CD4-positive, alpha-beta T cell treated with Interferon alpha-2 for 1 hour (primary cell): ENCODE data around the gene SLC15A4.

Experiments used
- DNase-seq, 2 donors: peaks; one replicate each; pipeline ENCODE4 v3.0.0-alpha.2; 2020 to 2022

The SLC15A4 gene

DNA sequence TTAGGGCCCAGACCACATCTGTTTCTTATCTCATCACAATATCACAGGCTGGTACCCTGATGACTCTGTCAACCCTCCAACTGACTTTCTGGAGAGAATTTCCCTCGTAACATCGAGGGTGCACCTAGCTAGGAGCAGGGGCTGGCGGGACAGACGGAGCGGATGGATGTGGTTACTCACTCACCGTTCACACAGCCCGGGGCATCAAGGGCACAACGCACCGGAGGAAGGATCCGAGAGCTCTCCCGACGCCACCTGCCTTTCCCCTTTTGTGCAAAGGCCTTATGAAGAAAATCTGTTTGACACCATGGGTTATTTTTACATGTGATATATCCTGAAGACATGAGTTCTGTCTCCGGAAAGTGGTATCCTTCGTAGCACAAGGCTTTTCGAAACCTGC, 31.4 kb downstream of the SLC15A4 start:
- DNase-seq = no peak

DNA sequence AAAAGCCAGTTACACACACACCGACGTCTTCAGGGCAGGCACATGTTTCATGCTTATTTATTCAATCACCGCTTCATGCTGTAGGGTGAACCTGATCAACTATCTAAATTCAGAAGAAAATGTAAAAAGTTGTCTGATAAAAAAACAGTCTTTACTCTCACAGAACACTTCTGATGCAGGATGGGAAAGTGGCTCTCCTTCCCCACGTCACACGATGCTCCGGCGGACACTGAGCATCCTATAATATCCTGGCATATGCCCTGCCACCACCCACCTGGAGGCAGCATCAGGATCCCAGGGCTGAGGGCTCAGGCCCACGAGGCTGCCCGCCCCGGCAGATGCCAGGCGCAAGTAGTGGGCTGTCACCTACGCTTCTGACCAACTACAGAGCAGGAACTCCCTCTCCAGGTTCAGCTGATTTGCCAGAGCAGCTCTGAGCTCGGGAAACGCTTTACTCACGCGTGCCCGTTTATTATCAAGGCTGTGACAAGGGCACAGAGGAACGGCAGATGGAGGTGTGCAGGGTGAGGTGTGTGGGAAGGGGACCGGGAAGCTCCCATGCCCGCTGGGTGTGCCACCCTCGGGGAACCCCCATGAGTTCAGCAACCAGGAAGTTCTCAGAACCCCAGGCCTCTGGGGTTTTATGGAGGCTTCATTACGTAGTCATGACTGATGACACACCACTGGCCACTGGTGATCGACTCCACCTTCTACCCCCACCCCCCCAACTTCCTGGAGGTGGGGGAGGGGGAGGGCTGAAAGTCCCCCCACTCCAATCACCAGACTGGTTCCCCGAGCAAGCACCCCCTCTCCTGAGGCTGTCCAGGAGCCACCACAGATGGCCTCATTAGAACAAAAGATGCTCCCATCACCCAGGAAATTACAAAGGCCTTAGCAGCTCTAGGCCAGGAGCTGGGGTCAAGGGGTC, 32.1 kb downstream of the SLC15A4 start:
- peak; percentile 37 to 44 for DNase-seq

DNA sequence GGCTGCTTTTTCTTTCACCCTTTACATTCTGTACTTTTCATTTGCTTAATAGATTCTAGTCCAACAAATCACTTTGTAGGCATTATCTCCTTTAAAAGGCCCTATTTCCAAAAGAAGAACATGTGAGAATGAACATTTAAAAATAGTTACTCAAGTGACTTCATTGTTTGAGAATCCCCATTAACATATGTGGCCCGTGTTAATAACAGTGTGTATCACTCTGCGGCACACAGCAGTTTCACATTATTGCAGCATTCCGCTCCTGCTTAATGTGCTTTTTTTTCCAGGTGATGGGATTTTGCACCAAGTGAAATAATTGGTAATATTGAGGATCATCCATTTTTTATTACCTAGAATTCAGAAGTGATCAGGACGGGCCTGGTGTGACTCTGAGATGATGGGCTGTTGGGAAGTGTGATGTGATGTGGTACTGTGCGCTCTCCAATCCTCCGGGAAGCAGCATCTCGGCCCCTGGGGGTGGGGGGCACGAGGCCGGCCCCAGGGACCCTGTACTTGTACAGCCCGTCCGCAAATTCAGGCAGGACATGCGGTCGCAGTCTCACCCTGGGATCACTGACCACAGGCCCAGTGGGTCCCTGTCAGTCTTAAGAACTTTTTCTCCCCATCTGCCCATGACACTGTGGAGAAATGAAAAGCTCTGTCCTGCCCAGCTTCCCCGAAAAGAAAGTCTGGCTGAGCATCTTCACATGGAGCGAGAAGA, 32.9 kb downstream of the SLC15A4 start:
- DNase-seq = no peak

DNA sequence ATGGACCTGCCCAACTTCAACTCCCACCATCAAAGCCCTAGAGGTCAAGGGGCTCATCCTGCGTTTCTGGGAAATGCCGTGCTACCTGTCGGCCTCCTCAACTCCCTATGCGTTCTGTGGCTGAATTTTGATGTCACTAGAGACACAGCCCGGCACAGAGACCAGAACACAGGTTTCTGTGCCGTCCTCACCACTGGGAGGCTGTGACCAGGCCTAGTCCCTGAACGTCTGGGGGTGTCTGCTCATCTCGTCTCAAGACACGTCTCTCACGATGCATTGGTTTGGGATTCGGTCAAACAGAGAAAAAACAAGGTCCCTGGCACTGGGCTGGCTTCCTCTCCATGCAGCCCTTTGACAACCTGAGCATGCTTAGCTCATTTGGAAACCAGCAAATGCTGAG, 33.5 kb downstream of the SLC15A4 start:
- DNase-seq = no peak

DNA sequence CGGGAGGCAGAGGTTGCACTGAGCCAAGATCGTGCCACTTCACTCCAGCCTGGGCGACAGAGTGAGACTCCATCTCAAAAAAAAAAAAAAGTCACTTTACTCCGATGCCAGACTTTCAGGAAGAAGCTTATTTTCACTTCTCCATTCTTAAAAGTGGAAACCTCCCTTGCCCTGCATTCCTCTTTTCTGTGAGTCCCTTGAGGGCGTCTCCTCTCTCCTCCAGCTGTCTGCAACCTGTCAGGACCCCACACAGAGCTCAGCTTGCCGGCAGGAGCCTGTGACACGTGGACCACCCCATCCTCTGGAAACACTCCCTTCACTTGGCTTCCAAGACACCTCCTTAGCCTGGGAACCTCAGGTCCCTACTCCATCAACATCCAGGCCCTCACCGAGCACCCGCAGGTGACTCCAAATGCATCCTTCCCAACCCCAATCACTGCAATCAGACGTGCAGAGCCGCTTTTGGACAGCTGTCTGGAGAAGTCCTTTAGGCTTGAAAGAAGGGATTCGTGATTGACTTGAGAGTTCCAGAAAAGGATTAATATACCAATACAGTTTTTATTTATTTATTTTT, 34.3 kb downstream of the SLC15A4 start:
- DNase-seq = no peak

DNA sequence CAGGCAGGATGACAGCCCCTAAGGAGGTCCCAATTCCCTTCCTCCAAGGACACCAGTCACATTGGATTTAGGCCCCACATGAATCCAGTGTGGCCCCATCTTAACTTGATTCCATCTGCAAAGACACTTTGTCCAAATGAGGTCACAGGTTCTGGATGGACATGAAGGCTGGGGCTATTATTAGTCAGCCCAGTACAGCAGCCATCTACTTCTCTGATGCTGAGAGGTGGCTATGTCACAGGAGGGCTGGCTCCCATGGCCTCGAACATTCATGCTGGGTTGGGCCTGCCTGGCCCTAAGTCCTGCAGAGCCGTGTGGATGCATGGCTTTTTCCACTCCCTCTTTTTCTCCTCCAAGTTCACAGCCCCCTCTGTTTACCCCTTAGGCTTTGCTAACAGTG, 35.9 kb downstream of the SLC15A4 start:
- no peak for DNase-seq

DNA sequence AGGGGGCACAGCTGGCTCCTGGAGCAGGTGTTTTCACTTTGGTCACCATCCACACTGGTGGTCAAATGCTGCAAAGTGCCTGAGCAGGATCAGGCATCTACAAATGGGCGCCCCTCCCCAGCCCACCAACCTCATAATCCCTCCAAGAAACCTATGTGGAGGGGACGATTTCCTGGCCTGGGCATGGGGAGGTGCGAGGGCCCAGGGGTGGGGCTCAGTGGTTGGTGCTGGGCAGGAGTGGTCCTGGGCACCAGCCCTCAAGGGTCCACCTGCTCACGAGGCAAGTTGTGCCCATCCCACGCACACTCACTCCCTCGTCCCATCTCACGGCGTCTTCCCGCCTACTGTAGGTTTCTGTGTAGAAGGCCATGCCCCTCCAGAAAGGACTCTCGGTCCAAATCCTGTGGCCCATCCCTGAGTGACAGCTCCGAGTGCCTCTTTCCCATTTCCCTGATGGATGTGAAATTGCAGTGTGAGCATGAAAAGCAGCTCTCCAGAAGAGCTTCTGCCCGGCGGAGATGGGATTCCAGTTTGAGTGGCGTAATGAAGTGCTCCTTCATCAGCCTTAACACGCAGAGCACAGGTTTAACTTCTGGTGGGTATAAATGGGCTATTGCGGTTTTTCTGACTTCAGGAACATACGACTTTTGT, 36.9 kb downstream of the SLC15A4 start:
- no peak for DNase-seq

DNA sequence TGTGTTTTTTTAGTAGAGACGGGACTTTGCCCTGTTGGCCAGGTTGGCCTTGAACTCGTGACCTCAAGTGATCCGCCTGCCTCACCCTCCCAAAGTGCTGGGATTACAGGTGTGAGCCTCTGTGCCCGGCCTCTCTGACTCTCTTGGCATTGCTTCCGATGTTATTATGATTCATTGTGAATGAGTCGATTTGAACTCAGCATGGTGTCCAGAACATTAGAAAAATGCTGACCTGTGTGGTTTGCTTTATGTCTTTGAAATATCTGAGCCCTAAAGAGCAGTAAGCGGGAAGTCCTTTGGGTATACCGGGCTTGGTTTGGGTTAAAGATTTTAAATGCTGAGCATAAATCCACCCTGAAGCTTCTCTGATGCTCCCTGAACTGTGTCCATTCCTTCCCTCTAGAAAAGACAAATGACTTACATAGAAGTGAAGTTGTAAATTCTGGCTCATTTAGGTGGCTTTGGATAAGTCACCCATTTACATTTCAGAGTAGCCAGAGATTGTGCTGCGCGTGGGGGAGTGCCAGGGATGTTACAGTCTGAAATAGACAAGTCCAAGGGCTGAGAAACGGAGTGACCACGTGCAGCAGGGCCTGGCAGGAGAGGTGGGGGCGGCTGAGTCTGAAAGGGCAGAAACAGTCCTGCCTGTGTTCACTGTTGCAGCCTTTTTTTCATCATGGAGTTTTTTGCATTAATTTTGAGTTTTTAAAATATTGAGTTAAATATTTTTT, 39.6 kb downstream of the SLC15A4 start:
- DNase-seq = no peak

DNA sequence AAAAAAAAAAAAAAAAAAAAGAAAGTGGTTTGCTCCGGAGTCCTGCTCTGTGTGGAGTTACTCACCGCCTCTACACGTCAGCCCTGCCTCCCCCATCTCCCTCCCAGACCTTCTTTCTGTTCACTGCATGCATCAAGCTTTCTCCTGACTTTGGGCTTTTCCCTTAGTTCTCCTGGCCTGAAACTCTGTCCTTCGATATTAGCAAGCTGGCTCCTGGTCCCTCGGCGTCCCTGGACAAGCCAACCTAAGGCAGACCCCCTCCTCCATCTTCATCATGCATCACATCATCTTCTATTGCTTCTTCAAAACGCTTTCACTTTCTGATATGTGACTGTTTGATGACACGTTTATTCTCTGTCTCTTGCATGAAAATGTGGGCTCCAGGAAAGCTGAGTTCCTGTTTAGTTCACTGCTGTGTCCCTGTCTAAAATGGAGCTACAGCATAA, 40.6 kb downstream of the SLC15A4 start:
- peak in 1 of 2 donors; percentile 44 for DNase-seq

DNA sequence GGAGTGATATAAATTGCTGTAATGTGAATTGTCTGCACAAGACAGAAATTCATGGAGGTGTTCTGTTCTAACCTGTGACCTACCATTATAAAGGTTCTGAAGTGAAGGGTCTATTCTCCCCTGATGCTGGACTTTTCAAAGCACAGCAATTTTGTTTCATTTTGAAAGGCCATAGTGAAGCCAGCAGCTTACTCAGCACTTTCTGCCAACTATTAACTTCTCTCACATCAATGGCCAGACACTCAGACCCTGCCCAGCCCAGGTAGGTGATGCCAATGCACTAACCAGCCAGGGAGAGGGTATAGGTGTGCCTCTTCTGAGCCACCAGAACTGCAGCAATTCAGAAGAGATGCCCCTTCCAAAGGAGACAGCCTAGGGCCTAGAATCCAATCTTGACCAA, 43.9 kb downstream of the SLC15A4 start:
- no peak for DNase-seq

DNA sequence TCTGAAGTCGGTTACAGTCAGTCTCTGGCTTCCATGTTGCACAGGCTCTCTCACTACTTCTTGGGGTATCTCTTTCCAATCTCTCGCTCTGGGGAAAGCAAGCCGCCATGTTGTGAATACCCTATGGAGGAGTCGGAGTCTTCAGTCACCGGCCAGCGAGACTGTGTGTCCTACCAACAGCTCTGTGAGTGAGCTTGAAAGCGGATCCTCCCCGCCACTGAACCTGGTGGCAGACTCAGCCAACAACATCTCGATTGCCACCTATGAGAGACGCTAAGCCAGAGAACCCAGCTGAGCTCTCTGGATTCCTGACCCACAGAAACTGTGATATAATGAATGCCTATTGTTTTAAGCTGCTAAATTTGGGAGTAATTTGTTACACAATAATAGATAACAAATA, 51.5 kb downstream of the SLC15A4 start:
- DNase-seq = no peak

DNA sequence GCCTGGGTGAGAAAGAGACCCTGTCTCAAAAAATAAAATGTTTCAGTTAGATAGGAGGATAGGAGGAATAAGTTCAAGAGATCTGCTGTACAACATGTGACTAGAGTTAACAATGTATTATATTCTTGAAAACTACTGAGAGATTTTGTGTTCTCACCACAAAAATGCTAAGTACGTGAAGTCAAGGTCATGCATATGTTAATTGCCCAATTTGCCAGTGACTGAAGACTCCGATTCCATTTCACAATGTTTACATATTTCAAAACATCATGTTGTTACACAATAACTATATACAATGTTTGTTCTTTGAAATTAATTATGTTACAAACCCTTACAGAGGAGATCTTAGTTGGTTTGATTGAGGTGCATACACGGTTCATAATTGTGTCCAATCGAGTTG, 52.1 kb downstream of the SLC15A4 start:
- no peak for DNase-seq

DNA sequence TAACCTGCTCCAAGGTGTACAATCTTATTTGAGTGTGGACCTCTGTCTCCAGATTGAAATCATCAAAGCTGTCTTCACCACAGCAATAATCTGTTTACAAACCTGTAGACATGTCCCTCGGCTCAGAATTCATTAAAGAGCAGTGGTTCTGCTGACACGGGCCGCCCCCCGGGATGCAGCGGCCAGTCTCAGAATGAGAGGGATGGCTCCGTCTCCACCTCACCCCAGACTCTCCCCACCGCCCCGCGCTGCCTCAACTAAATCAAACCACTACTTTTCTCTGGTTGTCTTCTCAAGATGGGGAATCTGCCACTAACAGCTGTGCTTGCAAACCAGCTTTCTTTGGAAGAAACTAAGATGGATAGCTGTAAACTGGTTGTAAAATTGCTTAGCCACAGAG, 56.2 kb downstream of the SLC15A4 start:
- DNase-seq = no peak

DNA sequence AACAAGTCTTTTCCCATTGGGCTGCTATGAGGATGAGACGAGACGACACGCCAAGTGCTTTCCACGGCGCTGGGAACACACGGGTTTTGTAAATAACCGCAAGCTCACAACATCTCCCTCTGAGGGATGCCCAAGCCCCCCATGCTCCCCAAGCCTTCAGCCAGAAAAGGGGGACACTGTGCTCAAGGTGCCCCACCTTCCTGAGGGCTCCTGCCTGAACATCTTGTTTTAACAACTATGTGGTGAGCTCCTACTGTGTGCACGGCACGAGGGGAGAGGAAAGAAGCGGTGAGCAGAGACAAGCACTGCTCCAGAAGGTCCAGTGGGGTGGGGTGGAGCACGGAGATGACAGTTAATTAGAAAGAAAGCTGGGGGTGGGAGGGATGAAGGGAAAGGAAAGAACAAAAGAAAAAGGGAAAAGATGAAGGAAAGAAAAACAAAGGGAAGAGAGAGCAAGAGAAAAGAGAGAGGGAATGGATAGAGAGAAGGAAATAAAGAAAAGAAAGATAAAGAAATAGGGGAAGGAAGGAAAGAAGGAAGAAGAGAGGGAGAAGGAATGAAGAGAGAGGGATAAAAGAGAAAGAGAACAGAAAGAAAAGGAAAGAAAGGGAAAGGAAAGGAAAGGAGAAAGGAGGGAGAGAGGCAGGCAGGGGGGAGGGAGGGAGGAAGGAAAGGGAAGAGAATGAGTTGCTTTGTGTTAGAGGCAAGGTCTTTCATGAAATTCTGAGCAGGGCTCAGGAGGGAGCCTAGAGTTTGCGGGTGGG, 56.8 kb downstream of the SLC15A4 start:
- no peak for DNase-seq

DNA sequence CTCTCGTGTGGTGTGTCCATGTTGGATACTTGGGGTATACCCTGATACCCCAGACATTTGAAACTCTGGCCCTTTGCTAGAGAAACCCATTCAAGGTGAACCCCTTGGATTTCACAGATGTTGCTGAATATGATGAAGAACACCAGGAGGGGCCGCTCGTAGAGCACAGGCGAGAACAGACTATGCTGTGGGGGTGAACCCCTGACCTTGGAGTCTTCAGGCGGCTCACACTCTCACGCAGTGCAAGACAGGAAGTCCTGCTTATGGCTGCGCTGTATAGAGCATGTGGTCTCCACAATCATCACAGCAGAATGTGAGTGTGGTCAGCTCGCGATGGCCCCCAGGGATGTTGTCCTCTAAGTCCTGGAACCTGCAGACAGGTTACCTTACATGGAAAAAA, 60.4 kb downstream of the SLC15A4 start:
- peak; percentile 43 to 45 for DNase-seq

DNA sequence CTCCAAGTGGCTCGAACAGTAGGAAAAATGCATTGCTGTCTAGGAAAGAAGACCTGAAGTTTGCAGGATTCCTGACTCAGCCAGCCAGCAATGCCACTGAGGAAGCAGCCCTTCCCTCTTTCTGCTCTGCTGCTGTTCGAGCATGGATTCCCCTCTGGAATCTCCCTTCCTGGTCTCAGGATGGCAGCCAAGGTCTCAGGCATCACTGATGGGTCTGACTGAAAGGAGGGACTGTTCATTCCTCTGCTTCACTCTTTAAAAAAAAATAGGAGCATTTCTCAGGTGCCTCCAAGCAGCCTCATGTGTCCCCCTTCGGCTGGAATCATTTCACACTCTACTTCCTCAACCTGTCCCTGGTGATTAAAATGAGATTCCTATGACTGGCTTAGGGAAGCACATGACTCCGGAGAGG, 62.4 kb downstream of the SLC15A4 start:
- no peak for DNase-seq

DNA sequence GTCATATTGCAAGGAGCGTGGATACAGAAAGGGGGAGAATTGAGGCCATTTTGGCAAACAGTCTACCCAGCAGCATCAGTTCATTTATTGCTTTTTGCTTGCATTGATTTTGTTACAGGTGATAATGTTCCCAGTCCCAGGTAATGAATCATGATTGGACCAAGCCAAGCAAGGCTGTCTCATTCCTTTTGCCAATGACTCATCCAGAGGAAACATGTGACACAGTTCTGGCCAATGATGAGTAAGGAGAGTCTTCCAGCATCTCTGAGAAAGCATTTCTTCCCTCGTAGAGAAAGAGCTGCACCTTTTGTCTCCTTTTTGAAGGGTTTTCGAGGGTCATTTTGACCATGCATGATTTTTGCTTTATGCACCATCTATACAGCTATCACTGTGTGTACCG, 68.2 kb downstream of the SLC15A4 start:
- no peak for DNase-seq

DNA sequence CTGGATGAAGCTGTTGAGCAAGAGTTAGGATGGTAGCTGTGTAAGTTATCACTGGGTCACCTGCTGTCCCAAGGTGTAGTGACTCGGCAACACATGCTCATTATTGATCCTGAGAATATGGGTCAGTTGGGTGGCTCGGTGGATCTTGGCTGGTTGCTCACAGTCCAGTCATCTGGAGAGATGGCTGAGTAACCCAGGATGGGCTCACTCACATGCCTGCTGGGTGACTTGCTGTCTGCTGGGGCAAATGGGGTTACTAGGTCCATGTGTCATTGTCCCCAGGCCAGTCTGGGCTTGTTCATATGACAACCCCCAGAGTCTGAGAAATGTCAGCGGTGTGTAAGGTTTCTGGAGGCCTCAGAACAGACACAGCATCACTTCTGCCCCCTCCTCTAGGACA, 69.5 kb downstream of the SLC15A4 start:
- no peak for DNase-seq

DNA sequence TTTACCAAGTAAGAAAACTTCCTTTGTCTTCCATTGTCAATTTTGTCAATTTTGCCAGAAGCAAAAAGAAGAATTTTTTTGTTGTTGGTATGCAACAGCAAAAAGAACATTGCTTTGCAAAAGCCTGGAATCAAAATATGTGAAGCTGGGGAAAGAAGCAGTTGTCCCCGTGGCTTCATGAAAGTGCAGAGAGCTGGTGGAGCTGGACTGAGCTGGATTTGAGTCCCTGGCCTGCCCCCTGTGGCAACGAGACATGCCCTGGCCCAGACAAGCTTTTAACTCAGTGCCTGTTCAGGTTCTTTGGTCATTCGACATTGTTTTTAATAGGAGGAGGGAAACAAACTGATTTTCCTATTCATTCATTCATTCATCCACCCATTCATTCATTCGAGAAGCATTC, 70.3 kb downstream of the SLC15A4 start:
- no peak for DNase-seq

DNA sequence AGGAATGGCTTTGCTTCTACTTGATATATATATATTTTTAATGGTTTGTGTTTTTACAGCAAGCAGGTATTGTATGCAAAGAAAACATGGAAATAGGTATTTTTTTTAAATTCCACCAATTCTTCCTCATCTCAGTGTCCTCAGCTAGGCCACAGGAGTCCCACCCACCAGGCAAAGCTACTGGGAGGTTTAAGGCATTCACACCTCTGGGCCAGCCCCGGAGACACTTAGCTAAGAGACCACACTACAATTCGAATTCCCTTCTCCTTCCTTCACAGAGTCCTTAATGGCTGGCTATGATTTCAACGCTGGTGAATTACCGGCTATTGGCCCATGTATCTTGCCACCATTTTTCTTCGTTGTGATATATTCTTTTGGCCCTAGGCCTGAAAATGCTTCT, 71.4 kb downstream of the SLC15A4 start:
- no peak for DNase-seq

DNA sequence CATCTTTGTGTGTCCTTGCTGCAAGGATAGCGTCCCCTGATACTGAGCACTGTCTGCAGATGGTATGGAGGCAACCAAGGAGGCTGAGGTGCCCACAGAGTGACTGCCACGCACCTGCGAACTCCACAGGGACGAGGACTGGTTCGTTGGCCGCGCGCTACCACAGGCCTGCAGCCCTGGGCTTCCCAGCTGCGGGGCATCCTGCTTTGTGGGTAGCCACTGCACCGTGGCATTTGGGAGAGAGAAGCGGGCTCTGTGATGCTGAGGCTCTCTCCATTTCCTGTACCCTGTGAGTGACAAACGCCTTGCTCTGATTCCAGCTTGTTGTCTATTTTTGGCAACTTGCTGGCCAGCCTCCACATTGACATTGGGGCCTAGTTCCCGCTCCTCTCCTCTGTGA, 76.3 kb downstream of the SLC15A4 start:
- DNase-seq = no peak
